GM23338 (cell line): ENCODE results near the gene AHNAK2.

Experiments used
- ETS1 ChIP-seq: IDR thresholded peaks from 2 replicates; pipeline ENCODE4 v1.6.1; 2016; ENCODE audit warnings: antibody characterized with exemption
- EZH2 ChIP-seq: fragments of 200-600 bp; sonication (generic); IDR thresholded peaks from one replicate; pipeline ENCODE4 v1.8.0; 2017; ENCODE audit warnings: antibody characterized with exemption, mild to moderate bottlenecking, low read depth; ENCODE audit not compliant: unreplicated experiment
- EZH2phosphoT487 ChIP-seq: fragments of 200-600 bp; sonication (generic); IDR thresholded peaks from one replicate; pipeline ENCODE4 v1.8.1; 2018; ENCODE audit warnings: antibody characterized with exemption; ENCODE audit not compliant: unreplicated experiment
- JUNB ChIP-seq: IDR thresholded peaks from one replicate; pipeline ENCODE4 v1.6.1; 2016; ENCODE audit warnings: antibody characterized with exemption; ENCODE audit not compliant: unreplicated experiment
- POLR2AphosphoS5 ChIP-seq: IDR thresholded peaks from 2 replicates; pipeline ENCODE4 v1.6.1; 2016; ENCODE audit warnings: antibody characterized with exemption, low read depth
- STAT1 ChIP-seq: IDR thresholded peaks from one replicate; pipeline ENCODE4 v1.6.1; 2016; ENCODE audit warnings: antibody characterized with exemption; ENCODE audit not compliant: unreplicated experiment
- ZNF331 ChIP-seq: fragments of 250-450 bp; sonication (Bioruptor Pico); IDR thresholded peaks from 2 replicates; pipeline ENCODE4 v1.5.0; 2020; ENCODE audit warnings: low read depth, mild to moderate bottlenecking, moderate library complexity
- TF ChIP-seq, protein P1 (sequence below), 2 experiments: fragments of 200-600 bp in 1 of 2; sonication (generic) in 1 of 2; conservative IDR thresholded peaks; 2 replicates each; pipeline versions ENCODE4 v1.5.1 to v1.6.1; 2016 to 2017; ENCODE audit warnings: antibody characterized with exemption in 2 of 2, low read depth in 2 of 2, mild to moderate bottlenecking in 2 of 2, moderate library complexity in 1 of 2
- TF ChIP-seq, protein P2 (sequence below): IDR thresholded peaks from one replicate; pipeline ENCODE4 v1.6.1; 2018; ENCODE audit warnings: antibody characterized with exemption; ENCODE audit not compliant: unreplicated experiment

DNA sequence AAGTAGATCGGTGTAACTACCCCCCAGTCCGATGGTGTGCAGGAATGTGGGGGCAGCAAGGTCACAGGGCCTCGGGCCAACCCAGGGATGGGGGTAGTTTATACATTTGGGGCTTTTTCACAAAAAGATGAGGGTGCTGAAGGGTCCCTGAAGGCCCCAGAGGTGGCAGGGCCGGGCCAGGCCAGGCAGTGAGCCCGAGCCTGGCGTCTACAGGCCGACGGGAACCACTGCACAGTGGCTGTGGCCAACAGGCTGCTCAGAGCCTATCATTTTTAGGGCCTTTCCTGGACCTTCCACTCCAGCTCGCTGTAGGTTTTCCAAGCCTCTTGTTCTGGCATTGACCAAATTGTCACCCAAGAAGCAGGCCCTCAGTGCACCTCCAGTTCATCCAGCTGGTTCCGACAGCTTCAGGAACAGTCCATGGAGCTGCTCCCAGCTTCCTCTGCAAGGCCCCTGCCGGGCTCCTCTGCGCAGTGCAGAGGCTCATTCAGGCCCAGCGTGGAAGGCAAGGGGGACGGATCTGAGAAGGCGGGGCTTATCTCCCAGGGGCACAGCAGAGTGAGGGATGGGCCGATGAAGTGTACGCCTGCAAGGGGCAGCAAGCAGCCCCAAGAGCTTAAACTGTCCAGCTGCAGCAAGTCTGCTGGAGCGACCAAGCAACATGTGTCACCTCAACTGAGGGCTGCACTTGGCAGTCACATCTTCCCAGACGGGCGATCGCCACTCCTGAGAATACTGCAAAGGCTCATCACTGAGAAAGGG lies 28.8 kb upstream of the AHNAK2 start:
- TF ChIP-seq EZH2phosphoT487 = no peak
- no peak for TF ChIP-seq EZH2
- TF ChIP-seq, protein P1, sequence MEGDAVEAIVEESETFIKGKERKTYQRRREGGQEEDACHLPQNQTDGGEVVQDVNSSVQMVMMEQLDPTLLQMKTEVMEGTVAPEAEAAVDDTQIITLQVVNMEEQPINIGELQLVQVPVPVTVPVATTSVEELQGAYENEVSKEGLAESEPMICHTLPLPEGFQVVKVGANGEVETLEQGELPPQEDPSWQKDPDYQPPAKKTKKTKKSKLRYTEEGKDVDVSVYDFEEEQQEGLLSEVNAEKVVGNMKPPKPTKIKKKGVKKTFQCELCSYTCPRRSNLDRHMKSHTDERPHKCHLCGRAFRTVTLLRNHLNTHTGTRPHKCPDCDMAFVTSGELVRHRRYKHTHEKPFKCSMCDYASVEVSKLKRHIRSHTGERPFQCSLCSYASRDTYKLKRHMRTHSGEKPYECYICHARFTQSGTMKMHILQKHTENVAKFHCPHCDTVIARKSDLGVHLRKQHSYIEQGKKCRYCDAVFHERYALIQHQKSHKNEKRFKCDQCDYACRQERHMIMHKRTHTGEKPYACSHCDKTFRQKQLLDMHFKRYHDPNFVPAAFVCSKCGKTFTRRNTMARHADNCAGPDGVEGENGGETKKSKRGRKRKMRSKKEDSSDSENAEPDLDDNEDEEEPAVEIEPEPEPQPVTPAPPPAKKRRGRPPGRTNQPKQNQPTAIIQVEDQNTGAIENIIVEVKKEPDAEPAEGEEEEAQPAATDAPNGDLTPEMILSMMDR (conservative IDR thresholded peaks at IDR 0.05; ENCODE audit: low read depth in 2 of 2) = no peak
- TF ChIP-seq POLR2AphosphoS5 = no peak
- no peak for TF ChIP-seq ETS1
- TF ChIP-seq ZNF331 (CRISPR knock-in tag) = no peak
- no peak for TF ChIP-seq JUNB
- TF ChIP-seq, protein P2, sequence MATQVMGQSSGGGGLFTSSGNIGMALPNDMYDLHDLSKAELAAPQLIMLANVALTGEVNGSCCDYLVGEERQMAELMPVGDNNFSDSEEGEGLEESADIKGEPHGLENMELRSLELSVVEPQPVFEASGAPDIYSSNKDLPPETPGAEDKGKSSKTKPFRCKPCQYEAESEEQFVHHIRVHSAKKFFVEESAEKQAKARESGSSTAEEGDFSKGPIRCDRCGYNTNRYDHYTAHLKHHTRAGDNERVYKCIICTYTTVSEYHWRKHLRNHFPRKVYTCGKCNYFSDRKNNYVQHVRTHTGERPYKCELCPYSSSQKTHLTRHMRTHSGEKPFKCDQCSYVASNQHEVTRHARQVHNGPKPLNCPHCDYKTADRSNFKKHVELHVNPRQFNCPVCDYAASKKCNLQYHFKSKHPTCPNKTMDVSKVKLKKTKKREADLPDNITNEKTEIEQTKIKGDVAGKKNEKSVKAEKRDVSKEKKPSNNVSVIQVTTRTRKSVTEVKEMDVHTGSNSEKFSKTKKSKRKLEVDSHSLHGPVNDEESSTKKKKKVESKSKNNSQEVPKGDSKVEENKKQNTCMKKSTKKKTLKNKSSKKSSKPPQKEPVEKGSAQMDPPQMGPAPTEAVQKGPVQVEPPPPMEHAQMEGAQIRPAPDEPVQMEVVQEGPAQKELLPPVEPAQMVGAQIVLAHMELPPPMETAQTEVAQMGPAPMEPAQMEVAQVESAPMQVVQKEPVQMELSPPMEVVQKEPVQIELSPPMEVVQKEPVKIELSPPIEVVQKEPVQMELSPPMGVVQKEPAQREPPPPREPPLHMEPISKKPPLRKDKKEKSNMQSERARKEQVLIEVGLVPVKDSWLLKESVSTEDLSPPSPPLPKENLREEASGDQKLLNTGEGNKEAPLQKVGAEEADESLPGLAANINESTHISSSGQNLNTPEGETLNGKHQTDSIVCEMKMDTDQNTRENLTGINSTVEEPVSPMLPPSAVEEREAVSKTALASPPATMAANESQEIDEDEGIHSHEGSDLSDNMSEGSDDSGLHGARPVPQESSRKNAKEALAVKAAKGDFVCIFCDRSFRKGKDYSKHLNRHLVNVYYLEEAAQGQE = no peak
- TF ChIP-seq STAT1 = no peak
